HG02943 (cell line): ENCODE results near the gene CHD9NB.
A peak's percentile ranks its signal among the peaks of the same experiment; 100 is the strongest.

Source experiments
- ATAC-seq: cut with Tn5 transposase; IDR thresholded peaks from one replicate; pipeline ENCODE4 v1.9.1; 2021; ENCODE audit warnings: mild to moderate bottlenecking, low read depth, moderate library complexity; ENCODE audit not compliant: unreplicated experiment

CHD9NB gene

DNA sequence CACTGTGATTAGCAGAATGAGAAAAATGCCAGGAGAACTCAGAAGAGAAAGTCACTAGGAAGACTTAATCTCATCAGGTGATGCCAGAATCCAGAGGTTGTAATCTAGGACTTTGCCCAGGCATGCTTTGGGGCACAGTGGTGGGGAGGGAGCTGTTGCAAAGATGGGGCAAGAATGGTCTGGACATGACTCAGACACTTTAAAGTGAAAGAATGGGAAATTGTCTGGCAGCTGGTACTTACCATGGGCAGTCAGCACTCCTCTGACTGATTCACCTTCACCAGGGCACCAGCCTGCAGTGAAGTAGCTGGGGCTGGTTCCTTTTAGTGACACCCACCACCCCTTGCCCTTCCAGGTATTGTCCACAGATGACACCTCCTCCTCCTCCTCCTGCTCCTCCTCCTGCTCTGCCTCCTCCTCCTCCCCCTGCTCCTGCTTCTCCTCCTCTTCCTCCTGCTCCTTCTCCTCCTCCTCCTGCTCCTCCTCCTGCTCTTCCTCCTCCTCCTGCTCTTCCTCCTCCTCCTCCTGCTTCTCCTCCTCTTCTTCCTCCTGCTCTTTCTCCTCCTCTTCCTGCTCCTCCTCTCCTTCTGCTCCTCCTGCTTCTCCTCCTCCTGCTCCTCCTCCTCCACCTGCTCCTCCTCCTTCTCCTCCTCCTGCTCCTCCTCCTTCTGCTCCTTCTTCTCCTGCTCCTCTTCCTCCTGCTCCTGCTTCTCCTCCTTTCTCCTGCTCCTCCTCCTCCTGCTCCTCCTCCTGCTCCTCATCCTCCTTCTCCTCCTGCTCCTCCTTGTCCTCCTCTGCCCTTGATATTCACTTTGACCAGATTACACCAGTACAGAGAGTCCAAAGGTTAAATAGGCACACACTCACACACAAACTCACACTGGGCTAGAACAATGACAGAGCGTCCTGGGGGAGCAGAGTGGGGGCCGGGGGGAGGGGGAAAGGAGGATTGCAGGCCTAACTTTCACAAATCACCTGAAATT is at the start of gene CHD9NB:
Gene CHD9NB (minus strand): TSS at position 379 of the 983 bp plus-strand sequence. CDS start 8,739 bp downstream, outside the sequence.
- no peak for ATAC-seq

DNA sequence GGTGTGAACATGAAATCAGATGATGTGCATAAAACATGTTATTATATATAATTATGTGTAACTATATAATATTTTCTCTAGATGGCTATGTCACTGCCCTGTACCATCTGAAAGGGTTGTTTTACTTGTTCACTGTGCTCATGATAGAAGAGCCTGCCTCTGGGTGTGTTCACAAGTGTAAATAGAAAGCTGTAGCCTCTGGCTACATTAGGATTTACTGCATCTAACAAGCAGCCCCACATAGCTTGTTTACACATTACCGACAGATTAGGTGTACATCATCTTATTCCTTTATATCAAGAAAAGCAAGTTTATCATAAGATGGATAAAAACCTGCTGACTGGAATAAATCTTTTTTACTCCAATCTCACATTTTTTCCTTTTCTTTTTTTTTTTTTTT is 48.2 kb upstream of the CHD9NB start:
- ATAC-seq, result no peak

GRCh38 chr16:53100131-53100748 is 47.5 kb upstream of the CHD9NB start:
- no peak for ATAC-seq

GRCh38 chr16:53099318-53100130 is 46.8 kb upstream of the CHD9NB start:
- ATAC-seq, result peak; percentile 57

DNA sequence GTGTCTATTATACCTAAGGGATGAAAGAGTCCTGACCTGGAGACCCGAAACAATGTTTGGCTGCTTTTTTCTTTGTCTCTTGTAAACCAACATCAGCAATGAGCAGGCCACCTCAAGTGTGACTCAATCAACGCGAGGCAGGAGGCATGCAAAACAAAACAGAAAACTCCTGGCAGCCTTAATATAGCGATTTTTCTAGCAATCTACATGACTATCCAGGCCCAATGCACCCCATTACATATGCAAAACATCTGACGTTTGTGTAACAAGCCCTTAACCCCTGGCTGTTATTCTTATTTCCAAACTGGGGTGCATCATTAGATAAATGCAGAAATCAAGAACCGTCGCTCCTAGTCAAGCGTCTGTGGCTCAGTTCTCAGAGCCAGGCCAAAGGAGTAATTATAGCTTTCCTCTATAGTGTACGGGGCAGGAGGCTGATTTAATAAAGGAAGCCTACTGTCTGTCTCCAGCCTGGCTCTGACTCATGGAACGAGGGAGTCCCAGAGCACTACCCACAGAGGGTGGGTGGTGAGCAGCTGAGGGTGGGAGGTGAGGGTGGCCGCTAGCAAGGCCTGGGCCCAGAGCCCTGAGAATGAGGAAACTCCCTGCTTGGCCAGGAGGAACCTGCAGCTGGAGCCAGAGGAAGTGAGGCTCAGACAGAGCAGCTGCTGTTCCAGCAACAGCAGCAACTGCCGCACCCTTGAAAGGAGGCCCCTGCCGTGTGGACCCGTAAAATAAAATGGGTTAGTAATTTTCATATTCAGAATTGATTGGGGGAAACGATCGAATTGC is 46.0 kb upstream of the CHD9NB start:
- peak; percentile 66 for ATAC-seq

DNA sequence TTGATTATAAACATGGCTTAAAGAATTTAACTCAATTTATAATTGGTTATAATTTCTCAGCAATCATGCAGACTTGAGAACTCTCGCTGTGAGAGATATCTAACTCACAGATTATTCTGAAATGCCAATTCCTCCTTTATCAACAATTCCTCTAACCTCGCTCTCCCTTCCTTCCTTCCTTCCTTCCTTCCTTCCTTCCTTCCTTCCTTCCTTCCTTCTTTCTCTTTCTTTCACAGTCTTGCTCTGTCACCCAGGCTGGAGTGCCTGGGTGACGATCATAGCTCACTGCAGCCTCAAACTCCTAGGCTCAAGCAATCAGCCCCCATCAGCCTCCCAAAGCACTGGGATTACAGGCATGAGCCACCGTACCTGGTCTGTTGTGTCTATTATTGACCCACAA is 44.5 kb upstream of the CHD9NB start:
- ATAC-seq, result no peak

DNA sequence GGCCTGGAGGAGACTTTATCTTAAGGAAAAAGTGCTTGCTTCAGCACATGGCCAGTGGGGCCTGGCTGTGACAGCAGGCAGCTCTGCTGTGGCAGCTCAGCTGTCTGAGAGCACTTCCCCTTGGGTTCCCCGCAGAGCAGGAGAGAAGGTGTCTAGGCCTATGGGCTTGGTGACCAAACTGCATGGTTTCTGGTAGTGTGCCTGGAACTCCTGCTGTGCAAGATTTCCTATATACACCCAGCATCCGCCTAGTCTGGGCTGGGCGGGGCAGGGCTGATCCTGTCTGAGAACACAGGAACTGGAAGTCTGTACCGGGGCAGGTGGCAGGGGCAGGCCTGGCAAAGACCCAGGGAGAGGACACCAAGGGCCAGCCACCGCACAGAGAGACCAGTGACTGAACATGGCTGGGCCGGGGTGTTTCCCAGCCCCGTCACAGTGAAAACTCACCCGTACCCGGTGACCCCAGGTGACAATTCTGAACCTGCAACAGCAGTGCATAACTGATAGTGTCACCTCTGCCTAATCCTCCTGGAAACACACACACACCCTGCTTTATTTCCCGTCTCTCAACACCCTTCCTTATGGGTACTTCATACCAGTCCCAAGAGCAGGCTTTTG is 41.4 kb upstream of the CHD9NB start:
- ATAC-seq, result peak; percentile 46

GRCh38 chr16:53093162-53093744 is 40.6 kb upstream of the CHD9NB start:
- no peak for ATAC-seq

- no peak for ATAC-seq
These were observed 39.6 kb upstream of the CHD9NB start for GRCh38 chr16:53092284-53092683.

- ATAC-seq, result peak; percentile 46
These were observed 38.9 kb upstream of the CHD9NB start for GRCh38 chr16:53091466-53092211.

DNA sequence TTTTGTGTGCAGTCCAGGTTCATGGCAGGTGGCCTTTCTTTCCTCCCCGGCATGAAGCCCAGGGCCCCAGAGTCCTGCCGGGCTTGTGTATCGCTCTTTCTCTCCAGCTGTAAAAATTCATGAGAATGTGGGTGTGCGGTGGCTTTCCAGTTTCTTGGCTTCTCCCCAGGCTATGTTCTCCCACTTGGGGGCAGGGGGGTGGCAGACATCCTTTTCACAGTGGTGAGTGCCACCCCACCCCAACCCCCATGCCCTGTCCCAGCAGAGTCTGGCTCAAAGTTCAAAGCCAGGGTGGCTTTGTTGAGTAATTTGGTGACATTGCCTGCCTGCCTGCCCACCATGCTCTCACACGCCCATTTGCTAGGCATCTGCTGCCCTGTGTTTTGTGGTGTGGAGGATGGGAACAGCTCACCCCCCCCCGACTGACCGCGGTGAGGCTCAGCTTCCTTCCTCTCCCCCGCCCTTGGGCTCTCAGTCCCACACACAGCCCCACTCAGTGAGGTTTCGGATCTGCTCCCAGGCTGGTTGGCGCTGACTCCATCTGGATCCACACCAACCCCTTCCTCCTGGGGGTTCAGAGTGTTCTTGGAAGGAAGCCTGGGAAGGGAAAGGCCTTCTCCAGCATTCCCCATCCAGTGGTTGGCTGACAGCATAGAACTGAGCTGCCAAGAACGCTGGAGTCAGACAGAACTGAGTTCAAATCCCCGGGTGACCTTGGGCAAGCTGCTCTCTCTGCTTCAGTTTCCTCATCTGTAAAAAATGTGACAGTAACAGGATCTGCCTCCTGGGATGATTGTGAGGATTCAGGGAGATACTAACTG is 38.1 kb upstream of the CHD9NB start:
- ATAC-seq, result peak; percentile 54

DNA sequence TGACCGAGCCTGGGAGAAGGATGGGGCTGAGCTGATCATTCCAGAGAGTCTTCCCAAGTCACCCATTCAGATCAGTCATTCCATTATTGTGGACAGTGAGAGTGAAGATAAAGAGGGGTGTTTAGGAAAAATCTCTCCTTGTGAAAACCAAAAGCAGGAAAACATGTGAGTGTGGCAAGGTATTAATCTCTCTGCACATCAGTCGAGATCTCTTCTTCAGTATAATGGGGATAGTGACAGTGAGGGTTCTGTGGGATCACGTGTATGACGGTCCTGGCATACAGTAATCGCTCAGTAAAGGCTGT is 37.5 kb upstream of the CHD9NB start:
- no peak for ATAC-seq

DNA sequence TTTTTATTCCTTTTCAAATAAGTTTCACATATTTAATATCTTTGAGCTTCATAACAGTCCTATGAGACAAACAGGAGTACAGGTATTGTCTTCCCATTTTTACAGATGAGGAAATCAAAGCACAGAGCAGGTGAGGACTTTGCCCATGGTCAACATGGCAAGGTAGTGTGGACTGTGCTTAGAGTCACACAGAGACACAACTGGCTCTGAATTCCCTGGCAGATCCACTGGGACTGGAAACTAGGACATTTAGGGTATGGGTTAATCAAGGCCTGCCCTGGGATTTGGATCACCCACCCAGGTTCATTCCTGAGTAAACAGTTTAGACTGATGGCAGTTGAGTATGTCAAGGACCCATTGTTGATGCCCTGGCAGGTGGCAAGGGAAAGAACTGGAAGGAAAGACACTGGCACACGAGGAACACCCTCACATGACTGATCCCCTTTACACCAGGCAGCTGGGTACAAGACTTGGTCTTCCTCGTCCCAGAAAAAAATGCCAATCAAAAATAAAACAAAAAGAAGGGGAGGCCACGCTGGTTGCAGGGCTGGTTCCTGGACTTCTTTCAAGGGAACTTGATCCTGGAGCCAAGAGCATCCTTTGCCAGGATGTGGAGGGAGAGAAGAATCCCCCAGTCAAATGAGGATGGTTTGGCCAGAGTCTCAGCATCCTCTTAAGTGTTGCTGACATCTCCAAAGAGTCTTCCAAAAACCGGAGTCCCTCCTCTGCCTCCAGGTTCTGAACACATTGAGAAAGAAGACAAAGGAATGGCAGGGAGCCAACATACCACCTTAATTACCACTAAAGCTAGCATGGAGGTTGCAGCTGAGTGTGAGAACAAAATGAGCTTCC is 37.0 kb upstream of the CHD9NB start:
- ATAC-seq, result no peak

DNA sequence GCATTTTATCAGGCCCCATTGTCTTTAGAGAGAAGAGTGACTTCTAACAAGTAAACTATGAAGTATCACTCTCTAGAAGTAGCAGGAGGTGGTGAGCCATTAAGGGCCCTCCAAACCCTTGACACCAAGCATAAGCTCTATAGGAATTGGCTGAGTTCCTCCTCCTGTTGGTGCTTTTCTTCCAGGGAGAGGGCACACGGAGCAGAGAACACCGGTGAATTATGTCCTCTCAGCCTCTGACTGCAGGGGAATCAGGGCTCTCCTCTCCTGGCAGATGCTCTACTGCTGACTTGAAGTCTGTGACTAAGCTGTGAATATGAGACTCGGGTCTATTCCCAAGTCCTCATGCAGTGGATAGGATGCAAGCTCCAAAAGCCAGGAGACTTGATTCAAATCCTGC is 34.4 kb upstream of the CHD9NB start:
- no peak for ATAC-seq

DNA sequence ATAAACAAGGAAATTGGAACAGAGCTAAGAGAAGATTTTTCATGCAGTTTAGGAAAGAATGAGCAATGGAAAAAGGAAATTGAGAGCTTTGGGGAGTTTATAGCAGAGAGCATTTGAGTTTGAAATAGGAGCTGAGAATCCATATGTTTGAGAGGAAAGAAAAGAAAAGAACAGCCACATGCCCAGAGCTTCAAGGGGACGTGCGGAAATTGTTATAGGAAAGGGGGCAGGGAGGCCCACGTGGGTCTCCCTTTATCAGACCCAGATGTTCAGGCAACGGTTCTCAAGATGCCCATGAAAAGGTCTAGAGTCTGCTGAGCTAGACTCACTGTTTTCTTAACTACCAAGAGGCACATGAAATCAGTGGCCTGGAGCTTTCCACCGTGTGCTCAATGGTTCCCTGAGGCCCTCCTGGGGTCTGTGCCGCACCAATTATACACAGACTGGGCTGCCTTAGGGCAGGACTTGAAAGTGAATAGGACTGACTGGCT is 33.3 kb upstream of the CHD9NB start:
- no peak for ATAC-seq

DNA sequence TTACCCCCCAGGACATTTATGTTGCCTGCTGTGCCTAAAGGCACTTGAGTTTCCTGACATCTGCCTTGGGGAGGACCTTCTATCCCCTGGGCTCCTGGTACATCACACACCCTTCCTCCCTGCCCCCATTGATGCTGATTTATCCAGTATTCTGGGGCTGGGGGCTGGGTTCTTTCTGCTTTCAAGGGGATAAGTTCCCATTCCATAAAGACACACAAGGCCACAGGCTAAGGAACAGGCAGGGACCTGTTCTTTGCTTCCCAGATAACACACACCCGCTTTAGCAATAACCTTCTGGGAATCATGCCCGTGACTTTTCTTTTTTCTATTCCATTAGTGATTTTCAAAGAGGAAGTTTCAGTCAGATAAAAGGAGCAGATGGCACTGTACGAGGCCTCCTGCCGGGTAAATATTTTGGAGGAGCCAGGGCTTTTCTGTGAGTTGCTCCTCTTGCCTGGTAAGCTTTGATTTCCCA is 32.7 kb upstream of the CHD9NB start:
- no peak for ATAC-seq
